SHP77 (cell line): ENCODE data around the gene HDAC9.
A peak's percentile ranks its signal among the peaks of the same experiment; 100 is the strongest.

ENCODE experiments used
- DNase-seq, 2 experiments: peaks; one replicate each; lab custom pipeline; 2025; lab: John Stamatoyannopoulos, UW

HDAC9 gene

DNA sequence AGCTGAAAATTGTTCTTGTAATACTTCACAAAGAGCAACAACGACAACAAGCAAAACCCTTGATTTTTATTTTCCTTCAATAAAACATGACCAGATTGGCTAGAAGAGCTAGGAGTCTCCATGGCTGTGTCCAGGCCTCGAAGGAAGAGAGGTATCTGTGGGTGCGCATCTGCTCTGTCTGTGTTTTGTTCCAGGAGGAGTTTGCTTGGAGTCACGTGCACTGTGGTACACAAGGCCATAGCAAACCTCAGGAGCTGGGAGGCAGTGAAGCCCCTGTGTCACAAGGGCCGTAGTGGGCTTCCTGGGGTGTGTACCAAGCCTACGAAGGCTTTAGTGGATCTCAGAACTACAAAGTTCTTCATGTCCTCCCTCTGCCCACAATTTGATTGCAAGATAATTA, 350.2 kb downstream of the HDAC9 start:
- no peak for DNase-seq

- no peak for DNase-seq
Measured at GRCh38 chr7:18846765-18847215, 351.2 kb downstream of the HDAC9 start.

DNA sequence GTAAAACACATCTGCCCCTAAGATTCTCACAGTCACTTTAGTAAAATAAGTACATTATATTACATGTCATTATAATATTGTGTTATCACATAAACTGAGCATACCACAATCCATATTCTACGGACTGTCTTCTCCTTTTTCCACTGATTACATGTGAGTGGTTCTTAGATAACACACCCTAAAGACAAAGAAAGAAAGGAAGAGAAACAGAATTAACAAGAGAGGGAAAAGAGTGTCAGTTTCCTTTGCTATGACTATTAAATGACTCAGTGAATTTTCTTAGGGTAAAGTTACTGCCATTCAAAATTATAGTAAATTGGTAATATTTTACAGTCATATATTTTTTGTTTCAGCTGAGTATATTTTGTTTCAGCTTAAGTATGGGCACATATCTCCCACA, 353.6 kb downstream of the HDAC9 start:
- DNase-seq: no peak

DNA sequence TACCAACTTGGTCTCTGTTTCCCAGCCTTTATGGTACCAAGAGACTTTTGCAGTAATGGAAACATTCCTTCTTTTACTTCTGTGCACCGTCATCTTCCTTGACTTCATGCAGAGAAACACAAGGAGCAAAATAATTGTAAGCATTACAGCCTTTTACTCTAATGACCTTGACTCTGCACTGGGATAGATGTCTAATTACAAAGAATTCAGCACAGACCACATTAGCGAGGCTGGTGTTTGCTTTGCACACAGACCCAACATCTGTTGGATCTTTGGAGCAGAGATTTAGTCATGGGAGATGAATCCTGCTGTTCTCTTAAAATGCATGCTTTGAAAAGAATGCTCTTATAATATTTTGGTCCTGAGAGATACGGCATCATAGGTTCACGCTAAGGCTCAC, 360.2 kb downstream of the HDAC9 start:
- no peak for DNase-seq

GRCh38 chr7:18858232-18858631, 362.7 kb downstream of the HDAC9 start:
- DNase-seq: no peak

DNA sequence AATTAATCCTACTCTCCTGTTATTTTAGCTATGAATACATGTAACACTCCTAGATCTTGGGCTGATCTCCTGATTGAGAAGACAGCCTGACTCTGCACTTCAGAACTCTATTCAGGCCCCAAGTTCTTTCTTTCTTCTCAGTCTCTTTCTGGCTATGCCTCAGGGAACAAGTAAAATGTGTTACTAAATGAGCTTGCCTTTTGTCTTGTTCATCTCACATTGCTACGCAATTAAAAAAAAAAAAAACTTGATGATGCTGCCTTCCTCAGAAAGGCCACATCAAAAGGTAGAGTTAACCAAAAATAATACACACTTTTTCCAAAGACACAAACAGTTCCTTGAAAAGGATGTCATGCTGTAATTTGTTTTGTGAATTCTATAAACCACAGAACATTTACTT, 363.8 kb downstream of the HDAC9 start:
- no peak for DNase-seq

DNA sequence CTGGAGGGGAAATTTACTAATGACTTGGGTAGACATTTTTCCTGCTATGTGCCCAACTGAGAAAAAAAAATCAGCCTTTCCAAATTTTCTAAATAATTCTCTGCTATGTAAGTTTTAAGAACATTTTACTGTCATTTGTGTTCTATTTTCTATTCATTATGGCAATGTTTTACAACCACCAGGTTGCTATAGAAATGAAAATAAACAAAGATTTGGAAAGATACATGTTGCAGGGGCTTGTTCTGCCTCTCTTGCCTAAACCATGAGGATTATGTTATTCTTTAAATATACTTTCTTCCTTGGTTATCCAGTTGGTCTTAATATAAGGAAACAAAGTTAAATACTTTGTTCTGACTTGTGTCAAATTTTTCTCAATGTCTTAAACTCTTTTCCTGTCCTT, 364.7 kb downstream of the HDAC9 start:
- DNase-seq: no peak

DNA sequence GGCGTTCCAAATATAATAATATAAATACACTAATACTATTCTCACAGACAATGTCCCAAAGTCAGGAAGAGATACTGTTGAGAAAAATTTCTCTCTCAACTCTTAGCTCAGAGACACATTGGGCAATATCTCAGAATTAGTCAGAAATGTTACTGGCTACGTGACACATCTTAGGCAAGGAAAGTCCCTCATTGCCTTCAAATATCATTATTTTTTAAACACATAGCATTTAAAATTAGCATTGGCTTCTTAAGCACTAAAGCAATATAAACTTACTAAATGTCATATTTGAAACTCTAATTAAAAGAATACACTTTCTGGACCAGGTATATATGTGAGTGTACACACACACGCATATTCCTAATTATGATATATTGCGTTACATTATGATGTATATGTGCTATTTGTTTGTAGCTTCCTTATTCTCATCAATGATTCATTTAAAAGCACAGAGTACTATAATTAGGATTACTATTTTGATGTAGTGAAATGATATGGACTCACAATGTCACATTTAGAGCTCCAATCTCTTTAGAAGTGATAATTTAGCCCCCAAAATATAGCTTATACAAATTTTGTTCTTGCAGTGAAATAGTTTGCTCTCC, 366.1 kb downstream of the HDAC9 start:
- no peak for DNase-seq

GRCh38 chr7:18864967-18865366, 369.4 kb downstream of the HDAC9 start:
- no peak for DNase-seq

DNA sequence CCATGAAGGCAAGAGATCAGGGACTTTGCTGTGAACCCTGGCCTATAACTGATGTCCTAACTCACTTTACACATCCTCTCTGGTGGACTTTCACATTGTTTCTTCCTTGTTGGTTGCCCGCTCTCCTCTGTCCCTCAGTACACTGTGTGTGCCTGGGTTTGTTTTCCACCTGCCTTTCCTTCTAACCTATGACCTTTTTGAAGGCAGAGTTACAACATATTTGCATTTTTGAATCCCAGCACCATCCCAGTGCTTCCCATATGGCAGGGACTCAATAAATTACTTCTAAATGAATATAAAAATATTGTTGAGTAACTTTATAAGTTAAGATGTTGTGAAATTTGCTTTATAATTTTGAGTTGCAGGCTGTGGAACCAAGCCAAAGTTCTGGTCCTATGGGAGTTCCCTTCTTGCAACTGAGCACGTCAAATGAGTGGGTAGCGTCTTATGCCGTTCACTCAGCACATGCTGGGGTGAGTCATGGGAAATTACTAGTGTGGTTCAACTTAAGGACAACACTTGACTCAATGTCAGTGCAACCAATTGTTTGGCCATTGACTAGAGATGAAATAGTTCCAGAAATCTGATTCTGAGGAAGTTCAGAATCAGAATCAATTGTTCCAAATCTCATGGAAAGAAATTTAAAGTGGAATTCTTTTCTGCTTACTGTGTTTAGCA, 370.9 kb downstream of the HDAC9 start:
- peak in 1 of 2 experiments; percentile 5 for DNase-seq

DNA sequence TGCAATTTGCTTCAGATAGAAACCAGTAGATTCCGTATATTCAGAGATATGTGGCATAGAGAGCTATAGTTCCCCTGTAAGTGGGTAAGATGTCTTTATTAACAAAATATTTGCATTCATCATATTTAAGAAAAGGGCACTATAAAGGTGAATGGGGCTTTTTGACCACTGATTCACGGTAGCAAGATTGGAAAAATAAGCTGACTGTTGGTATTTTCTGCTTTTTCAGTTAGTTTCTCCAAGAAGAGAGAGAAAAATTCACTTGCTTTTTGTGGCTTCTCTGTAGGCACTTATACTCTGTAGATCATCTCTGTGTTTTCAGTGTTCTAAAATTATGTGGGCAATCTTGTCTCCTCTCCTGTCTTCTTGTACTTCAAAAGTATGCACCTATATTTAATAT, 376.8 kb downstream of the HDAC9 start:
- no peak for DNase-seq

DNA sequence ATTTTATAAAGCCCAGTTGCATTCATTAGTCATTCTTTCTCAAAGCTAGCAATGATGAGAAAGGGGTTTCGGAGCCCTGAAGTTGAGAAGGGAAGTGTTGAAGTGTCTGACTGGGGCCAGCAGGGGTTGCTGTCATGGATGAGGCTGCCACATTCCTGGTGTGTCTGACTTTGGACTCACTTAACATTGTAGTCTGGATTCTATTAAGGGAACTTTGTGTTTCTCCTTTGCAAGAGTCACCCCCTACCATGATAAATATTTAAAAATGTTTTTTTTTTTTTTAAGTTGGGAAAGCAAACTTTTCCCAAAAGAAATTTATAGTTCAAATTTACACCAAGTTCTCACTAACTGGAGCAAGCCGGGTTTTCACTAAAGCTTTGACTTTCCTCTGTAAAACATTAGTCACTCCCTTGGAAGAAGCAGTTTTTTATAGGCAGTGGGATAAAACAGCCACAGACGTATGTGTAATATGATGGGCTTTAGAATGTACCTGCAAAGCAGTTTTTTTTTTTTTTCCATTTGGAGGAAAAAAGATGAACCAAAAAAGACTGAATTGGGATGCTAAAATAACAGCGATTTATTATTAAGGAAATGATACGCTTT, 378.3 kb downstream of the HDAC9 start:
- DNase-seq: no peak

- no peak for DNase-seq
Measured at GRCh38 chr7:18874880-18875279, 379.3 kb downstream of the HDAC9 start.

GRCh38 chr7:18877874-18878273, 382.3 kb downstream of the HDAC9 start:
- no peak for DNase-seq

DNA sequence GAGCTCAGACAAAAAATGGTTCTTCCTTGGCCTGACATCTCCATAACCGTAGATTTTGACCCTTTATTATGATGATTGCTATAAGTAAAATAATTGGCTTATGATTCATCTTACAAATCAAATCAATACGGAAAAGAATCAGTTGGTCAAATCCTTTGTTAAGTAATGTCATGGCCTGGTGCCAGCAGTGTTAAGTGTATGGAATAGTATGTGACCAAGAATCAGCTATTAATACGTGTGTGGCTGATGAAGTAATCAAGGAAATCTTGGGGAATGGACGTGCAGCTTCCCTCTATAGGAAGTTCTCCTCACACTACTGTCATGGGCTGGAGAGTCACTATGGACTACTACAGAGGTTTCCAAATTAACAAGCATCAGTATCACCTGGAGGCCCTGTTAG, 391.3 kb downstream of the HDAC9 start:
- DNase-seq: no peak

DNA sequence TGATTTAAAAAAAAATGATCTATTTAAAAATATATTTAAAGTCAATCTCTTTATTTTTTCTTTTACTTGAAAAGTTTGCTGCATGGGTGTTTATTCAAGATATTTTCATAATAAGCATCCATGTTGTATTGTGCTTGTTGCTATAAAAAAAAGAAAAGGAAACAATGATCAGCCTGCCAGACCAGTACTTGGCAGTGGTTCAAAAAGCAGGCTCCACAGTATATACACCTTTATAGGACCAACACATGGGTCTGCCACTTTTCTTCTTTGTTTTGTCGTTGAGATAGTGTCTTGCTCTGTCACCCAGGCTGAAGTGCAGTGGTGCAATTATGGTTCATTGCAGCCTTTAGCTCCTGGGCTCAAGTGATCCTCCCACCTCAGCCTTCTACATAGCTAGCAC, 393.9 kb downstream of the HDAC9 start:
- DNase-seq: no peak

- no peak for DNase-seq
Measured at GRCh38 chr7:18890134-18890533, 394.6 kb downstream of the HDAC9 start.

GRCh38 chr7:18890885-18891621, 395.5 kb downstream of the HDAC9 start:
- DNase-seq: no peak

DNA sequence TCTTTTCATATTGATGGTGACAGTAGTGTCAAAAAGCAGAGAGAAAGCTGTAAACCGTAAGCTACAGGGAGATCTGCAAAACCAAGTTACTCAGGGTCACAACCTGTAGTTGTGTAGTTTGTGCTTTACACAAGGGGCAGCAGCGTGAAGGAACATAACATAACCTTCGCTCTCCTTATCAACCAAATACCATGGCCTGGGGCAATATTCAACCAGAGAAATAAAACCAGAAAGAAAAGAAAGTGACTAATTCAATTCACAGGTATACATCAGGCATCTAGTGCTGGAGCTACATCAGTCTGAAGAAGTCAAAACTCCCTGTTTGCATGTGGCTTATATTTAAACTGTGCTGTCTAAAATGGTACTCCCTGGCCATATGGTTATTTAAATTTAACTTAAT, 397.6 kb downstream of the HDAC9 start:
- no peak for DNase-seq

- DNase-seq: no peak
Measured at GRCh38 chr7:18894155-18894554, 398.6 kb downstream of the HDAC9 start.

DNA sequence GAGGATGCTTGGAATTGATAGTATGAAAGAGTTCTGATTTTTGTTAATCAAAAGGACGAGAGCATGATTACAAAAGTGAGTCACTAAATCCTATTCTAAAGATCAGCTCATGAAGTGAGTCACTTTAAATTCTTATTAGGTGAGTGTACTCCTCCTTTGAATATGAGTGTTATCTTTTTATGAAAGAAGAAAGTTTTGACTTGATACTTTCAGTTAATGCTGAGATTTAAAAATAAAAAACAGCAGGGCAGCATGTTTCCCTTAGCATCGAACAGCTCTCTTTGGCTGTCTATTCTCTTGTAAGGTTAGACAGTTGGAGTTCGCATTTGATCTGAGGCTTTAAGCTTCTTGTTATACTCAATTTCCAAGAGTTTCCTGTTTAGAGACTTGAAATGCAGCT, 399.9 kb downstream of the HDAC9 start:
- DNase-seq: no peak

GRCh38 chr7:18896343-18896975, 400.9 kb downstream of the HDAC9 start:
- no peak for DNase-seq
